HG02981 (cell line): Measurements from ENCODE around the gene ELFN2.

Source experiments
- ATAC-seq: cut with Tn5 transposase; IDR thresholded peaks from one replicate; pipeline ENCODE4 v1.9.1; 2021; ENCODE audit warnings: mild to moderate bottlenecking, moderate library complexity; ENCODE audit not compliant: unreplicated experiment

Gene ELFN2

DNA sequence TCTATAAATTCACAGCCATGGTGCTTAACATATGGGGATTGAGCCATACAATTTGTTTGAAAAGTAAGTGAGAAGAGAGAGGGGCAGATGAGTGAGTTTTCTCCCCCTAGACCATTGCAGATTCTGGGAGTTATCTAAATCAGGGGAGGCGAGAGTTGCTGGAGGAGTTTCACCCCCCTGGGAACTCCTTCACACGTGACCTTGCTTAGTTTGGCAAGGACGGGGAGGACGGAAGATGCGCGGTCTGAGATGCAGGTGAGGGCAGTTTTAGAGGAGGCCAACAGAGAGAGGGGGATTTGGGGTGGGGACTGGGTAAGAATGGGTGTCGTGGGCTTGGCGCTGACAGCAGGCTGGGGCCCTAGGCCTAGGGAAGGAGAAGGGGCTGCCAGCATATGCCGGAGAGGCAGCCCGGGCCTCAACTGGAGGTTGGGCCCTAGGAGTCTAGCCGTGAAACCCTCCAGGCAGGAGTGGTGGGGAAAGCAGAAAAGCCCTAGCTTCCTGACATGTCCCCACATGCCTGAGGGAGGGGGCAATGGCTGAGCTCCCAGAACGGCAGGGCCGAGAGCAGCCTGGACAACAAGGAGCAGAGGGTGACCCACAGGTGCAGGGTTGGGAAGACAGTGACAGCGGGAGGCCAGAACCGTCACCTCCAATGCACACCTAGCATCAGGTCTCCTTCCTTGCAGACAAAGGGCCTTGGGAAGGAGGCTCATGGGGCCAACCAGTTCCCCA, 63.9 kb downstream of the ELFN2 start:
- no peak for ATAC-seq

GRCh38 chr22:37362621-37363020, 64.7 kb downstream of the ELFN2 start:
- ATAC-seq: no peak

GRCh38 chr22:37358917-37359316, 68.4 kb downstream of the ELFN2 start:
- ATAC-seq: no peak

- ATAC-seq: no peak
These were observed 68.9 kb downstream of the ELFN2 start for GRCh38 chr22:37358386-37358785.

DNA sequence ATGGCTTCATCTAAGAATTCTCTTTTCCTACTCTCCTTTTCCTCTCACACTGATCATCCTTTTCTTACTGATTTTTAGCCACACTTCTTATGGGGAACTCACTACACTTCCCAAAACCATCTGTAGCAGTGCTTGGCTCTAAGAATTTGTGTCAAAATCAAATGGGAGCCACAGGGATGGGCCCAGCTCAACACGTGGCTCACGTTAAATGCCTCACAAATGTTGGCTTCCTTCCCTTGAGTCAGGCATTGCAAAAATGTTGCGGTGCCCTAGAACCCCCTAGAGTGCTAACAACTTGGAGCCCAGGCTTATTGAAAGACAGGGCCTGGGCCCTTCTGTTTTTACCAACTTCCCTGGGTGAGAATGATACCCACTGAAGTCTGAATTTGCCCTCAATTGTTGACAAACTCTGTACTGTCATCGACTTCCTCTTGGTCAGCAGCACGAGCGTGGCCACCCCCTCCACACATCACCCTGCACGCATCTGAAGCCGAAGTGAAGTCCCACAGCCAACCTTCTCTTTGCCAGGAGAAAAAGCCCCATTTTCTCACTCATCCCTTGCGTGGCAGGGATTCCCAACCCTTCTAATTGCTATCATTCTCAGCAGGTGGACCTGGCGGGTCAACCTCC, 69.7 kb downstream of the ELFN2 start:
- ATAC-seq: no peak

DNA sequence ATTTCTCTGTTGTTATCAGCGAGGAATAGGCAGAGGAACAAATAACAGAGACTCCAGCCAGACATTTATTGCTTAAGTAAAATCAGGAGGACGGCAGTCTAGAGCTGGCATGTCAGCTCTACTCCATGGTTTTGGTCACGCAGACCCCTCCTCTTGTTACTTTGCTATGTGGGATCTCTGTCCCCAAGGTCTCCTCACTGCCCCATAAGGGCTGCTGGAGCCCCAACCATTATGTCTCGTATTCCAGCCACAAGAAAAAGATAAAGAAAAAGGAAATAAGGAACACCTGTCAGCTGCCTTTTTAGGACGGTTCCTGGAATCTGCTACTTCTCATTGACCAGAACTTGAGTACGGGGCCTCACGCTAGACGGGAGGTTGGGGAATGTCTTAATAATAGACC, 70.4 kb downstream of the ELFN2 start:
- no peak for ATAC-seq

DNA sequence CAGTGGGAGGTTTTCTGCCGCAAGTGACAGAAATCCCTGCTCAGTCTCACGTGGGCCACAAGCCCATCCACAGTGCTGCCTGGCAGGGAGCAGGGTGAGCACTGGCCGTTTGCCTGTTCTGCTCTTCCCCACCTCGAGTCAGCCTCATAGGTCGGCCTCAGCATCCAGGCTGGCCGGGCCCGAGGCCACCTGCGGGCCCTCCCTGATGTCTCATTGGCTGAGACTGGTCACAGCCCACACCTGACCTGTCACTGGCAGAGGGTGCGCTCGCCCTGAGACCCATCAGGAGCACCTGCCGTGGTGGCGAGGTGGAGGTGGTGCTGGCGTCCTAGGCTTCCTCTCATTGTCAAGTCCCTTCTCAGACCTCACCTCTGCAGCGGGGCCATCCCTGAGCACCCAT, 72.1 kb downstream of the ELFN2 start:
- ATAC-seq: no peak

GRCh38 chr22:37354670-37355069, 72.6 kb downstream of the ELFN2 start:
- no peak for ATAC-seq

GRCh38 chr22:37354261-37354660, 73.0 kb downstream of the ELFN2 start:
- no peak for ATAC-seq

DNA sequence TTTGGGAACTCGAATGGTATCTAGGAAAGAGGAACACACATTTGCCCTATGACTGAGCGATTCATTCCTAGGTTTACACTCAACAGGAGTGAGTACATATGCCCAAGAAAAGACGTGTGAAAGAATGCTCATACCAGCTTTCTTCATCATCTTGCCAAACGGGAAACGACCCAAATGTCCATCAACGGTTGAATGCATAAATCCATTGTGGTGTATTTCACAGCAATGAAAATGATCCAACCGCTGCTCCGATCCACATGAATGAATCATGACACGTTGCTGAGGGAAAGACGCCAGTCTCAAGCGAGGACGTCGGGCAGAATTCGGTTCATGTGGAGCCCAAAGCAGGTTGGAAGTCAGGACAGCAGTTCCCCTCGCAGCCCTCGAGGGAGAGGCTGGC, 73.4 kb downstream of the ELFN2 start:
- ATAC-seq: no peak

DNA sequence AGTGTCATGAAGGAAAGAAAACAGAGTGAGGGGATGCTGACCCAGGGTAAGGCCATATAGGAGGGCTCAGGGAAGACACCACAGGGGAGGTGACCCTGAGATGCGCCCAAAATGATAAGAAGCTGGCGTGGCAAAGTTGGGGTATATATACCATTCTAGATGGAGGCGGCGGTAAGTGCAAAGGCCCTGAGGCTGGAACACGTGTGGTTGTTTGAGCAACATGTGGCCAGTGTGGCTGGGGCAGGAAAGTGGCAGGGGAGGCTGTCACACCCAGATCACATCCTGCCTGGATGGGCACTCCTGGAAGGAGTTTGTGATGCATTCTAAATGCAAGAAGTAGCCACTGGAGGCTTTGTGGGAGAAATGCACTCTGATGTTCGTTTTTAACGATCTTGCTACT, 74.8 kb downstream of the ELFN2 start:
- ATAC-seq: no peak

- no peak for ATAC-seq
These were observed 76.0 kb downstream of the ELFN2 start for GRCh38 chr22:37351232-37351631.

DNA sequence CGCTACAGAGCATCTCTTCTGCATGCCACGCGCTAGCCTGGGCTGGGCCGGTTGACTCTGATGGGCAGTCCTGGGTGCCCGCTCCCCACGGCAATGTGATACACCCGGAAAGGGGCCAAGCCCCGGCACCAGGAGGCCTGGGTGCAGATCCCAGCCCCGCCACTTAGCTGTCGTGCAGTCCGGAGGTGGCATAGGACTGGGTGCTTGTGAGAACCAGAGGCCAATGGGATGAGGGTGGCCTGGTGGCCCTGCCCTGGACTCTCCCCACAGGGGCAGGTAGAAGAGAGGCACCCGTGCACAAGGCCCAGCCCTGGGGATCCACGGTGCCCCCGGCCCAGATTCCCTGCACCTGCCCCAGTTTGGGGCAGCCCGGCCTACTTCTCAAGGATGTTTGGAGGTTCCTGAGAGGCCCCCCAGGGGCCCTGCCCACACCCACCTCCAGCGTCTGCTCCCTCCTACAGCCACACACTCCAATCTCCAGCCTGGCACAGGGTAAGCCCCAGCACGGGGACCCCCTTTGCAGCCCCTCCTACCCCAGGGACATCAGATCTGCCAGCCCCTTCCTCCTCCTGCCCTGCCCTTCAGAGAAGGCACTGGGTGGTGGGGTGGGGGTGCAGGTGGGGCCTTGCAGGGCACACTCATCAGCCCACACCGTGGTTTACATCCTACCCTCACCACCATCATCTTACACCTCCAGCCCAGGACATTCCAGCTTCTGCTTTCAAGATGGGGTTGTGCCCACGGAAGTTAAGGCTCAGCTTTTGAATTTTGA, 78.0 kb downstream of the ELFN2 start:
- ATAC-seq: no peak

- ATAC-seq: no peak
These were observed 80.8 kb downstream of the ELFN2 start for GRCh38 chr22:37346505-37346895.

- ATAC-seq: no peak
These were observed 81.3 kb downstream of the ELFN2 start for GRCh38 chr22:37345863-37346504.

DNA sequence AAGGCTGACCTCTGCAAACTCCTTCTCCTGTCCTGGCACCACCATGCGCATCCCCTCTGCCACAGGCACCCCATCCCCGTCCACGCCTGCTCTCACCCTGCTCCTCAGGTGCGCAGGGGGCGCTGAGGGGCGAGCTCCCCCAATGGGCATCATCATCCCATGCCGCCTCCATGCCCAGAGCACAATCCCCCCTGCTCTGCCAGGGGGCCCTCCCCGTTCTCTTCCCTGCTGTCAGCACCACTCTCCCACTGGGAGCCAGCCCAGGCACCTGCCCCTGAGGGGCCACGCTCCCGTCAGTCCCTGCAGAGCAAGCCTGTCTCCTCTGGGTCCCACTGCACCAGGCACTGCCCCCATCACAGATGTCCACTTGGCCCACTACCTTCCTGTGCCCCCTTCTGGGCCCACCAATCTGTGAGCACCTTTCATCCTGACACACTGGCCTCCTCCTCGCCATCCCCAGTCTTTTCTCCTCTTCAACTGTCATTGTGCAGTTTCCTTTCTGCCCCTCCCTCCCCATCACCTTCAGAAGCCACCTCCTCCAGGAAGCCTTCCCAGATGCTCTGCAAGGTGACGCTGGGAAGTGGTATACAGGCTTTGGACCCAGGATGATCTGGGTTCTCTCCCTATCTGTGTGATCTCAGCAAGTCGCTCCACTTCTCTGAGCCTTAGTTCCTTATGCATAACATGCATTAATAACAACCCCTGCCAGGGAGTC, 82.4 kb downstream of the ELFN2 start:
- ATAC-seq: no peak

DNA sequence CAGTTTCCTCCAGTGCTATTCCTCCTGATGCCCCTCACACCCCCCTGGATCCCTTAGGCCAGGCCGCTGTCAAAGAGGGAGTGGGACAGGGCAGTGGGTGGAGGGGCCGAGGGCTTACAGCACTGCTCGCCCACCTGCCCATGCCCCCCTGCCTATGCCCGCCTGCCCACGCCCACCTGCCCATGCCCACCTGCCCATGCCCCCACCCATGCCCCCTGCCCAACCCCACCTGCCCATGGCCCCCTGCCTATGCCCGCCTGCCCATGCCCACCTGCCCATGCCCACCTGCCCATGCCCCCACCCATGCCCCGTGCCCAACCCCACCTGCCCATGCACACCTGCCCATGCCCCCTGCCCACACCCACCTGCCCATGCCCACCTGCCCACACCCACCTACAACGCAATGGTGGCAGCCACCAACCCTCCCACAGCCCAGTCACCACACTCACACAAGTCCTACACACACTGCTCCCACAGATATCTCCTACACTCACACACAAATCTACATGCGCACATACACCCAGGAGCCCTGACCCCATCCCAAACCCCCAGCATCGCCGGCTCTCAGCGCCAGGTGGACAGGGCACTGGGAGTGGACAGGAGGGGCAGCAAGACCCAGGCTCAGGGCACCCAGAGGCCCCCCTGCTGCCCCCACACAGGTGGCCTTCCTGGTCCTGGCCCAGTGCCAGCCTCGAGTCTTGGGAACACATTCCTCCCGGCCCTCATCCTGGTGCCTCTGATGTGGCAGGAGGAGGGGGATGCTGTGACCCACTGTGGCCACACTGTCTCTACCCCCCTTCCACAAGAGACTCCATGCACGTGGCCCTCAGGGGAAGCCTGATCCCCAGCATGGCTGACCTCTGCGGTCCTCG, 83.2 kb downstream of the ELFN2 start:
- ATAC-seq: no peak

- ATAC-seq: no peak
These were observed 83.9 kb downstream of the ELFN2 start for GRCh38 chr22:37343348-37343747.

GRCh38 chr22:37342065-37342464, 85.2 kb downstream of the ELFN2 start:
- no peak for ATAC-seq
